Mammary epithelial cell (primary cell): ENCODE measurements around the gene MAST4.

Experiments used
- CTCF ChIP-seq, 2 donors: IDR thresholded peaks in 1 of 2; conservative IDR thresholded peaks in 1 of 2; 2 replicates each; pipeline ENCODE4 v1.5.1; 2011 to 2012; ENCODE audit warnings: inconsistent platforms in 2 of 2, low read length in 2 of 2, mild to moderate bottlenecking in 2 of 2, control low read depth in 1 of 2, low read depth in 1 of 2; ENCODE audit not compliant: insufficient read depth in 1 of 2; ENCODE audit errors: extremely low read depth in 1 of 2
- EZH2 ChIP-seq: IDR thresholded peaks from 2 replicates; pipeline ENCODE4 v1.6.1; 2012; ENCODE audit warnings: low read length, inconsistent platforms, borderline replicate concordance

DNA sequence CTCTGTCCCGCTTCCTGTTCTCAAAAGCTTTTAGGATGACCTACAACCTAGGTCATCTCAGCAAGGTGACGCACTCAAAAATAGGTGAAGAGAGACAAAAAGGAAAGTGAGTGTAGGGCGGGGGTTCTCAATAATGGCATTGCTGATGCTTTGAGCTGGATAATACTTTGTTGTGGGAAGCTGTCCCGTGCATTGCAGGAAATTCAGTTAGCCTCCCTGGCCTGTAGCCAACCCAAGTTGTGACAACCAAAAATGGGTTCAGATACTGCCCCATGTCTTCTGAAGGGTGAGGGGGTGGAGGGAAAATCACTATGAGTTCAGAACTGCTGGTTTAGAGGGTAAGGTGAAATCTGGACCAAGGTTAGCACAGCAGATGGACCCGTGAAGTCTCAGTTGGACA is 151.4 kb downstream of the MAST4 start:
- no peak for TF ChIP-seq CTCF (conservative IDR thresholded peaks at IDR 0.05 in 1 of 2, IDR thresholded peaks at IDR 0.05 in 1 of 2; ENCODE audit: extremely low read depth in 1 of 2, insufficient read depth in 1 of 2, low read depth in 1 of 2, low read length in 2 of 2)
- no peak for TF ChIP-seq EZH2
